ENCODE results near the gene UXS1.
"Not testable (repeated sequence)": the region's sequence is repeated elsewhere in the genome, so short reads cannot be mapped to it uniquely, and the experiment has no call there.

Gene UXS1

DNA sequence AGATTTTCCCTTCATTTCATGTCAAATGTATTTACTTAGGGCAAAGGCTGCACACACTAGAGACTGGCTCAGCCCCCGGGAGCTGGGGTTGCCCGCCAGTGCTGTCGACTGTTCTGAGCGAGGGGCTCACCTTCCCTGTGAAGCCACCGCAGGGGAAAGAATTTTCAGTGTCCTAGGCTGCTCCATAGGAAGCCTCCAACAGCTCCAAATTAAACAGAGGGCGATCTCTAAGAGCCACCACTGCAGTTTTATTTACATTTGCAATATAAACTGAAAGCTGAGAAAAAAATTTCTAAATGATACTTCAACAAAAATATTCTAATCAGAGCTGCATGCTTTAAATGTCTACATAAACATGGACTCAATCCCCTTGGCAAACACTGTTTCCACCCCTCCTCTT is 54.0 kb downstream of the UXS1 start:
- ChIA-PET CTCF (interaction anchor here (0.8 kb wide), 1 partner anchor 404 kb away, joined by 3 read pairs; no protein-coding TSS in a partner anchor), POLR2A (no interaction called here)
- TF ChIP-seq SUZ12 (IDR thresholded peaks at IDR 0.05): no peak
- DNase-seq (ENCODE audit: extremely low spot score): no peak

DNA sequence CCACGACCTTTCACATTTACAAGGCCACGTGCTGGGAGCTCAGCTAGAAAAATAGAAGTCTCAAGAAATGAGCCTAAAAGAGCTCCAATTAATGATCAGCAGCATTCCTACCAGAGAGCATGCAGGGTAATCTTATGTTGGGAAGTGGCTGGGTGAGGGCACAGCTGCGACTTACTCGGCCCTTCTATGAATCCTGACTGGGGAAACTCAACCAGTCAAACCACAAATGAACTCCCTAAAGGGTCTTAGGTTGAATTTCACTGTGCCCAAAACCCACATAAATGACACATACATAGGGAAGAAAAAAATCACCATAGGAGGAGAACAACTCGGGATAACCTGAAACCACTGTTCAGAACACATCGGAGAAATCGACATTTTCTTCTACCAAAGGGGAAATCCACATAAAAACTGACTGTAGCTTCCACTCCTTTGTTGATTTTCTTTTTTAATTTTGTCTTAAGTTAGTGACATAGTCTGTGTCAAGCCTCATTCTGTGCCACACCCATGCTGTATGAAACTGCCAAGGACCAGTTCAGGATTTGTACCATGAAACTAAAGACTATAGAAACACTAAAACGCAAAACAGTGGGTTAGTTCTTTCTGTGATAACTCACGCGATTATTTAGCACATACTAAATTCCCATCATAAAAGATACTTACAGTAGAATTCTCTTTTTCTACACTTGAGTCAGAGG is 54.7 kb downstream of the UXS1 start:
- no peak for DNase-seq (ENCODE audit: extremely low spot score)
- ChIA-PET POLR2A (no interaction called here), CTCF (no interaction called here)
- TF ChIP-seq FOXA1 (IDR thresholded peaks at IDR 0.05) (no peak), FOXK2 (IDR thresholded peaks at IDR 0.05) (no peak), CTBP1 (IDR thresholded peaks at IDR 0.05; ENCODE audit: borderline replicate concordance) (no peak), NFRKB (IDR thresholded peaks at IDR 0.05) (no peak), ZNF384 (IDR thresholded peaks at IDR 0.05) (no peak)

DNA sequence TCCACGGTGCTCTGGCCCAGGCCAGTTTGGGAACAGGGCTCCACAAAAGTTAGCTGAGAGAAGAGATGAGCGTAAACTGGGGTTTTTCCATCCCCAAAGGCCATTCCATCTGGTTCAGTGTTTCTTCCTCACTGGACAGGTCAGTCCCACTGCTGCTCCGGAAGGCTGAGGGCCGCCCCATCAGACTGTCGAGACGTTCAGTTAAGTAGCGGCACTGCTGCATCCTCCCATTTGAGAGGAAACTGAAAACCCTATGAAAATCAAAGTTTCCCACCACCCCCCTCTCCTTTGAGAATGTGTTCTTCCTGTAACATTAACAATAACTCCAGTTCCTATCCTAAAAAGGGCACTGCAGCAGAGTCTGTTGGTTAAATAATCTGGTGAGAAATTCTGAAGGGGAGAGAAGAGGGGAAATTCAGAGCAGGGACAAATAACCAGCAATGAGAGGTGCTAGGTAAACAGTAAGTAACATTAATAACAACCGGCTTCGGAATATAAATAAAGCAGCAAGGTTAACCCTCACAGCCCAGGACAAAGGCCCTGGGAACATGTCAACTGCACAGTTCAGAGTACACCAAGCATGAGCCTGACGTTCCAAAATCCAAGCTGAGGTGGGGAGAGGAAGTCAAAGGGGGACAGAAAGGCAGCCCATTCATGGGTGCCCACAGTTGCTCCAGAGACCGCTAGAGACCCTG is 55.4 kb downstream of the UXS1 start:
- POLR2A ChIA-PET: no interaction called here
- no peak for DNase-seq (ENCODE audit: extremely low spot score)
- TF ChIP-seq ELF4 (IDR thresholded peaks at IDR 0.05): no peak
- no peak for TF ChIP-seq HDGF (IDR thresholded peaks at IDR 0.05; ENCODE audit: borderline replicate concordance)
- no peak for TF ChIP-seq BHLHE40 (IDR thresholded peaks at IDR 0.05; ENCODE audit: borderline replicate concordance)
- no peak for TF ChIP-seq CTBP1 (IDR thresholded peaks at IDR 0.05; ENCODE audit: borderline replicate concordance)
- no peak for TF ChIP-seq L3MBTL2 (conservative IDR thresholded peaks at IDR 0.05)
- TF ChIP-seq SP1 (IDR thresholded peaks at IDR 0.05): no peak
- TF ChIP-seq ARNT (IDR thresholded peaks at IDR 0.05): no peak
- TF ChIP-seq TARDBP (IDR thresholded peaks at IDR 0.05): no peak
- no peak for TF ChIP-seq FOXM1 (IDR thresholded peaks at IDR 0.05; ENCODE audit: borderline replicate concordance)
- TF ChIP-seq FOXA1 (IDR thresholded peaks at IDR 0.05): no peak
- TF ChIP-seq SUZ12 (IDR thresholded peaks at IDR 0.05): no peak
- no peak for TF ChIP-seq ZNF384 (IDR thresholded peaks at IDR 0.05)
- TF ChIP-seq NFRKB (IDR thresholded peaks at IDR 0.05): no peak
- no peak for TF ChIP-seq LEF1 (IDR thresholded peaks at IDR 0.05; ENCODE audit: borderline replicate concordance)
- TF ChIP-seq FOXK2 (IDR thresholded peaks at IDR 0.05): no peak
- TF ChIP-seq, protein P1, sequence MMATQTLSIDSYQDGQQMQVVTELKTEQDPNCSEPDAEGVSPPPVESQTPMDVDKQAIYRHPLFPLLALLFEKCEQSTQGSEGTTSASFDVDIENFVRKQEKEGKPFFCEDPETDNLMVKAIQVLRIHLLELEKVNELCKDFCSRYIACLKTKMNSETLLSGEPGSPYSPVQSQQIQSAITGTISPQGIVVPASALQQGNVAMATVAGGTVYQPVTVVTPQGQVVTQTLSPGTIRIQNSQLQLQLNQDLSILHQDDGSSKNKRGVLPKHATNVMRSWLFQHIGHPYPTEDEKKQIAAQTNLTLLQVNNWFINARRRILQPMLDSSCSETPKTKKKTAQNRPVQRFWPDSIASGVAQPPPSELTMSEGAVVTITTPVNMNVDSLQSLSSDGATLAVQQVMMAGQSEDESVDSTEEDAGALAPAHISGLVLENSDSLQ (IDR thresholded peaks at IDR 0.05): no peak
- CTCF ChIA-PET: no interaction called here

DNA sequence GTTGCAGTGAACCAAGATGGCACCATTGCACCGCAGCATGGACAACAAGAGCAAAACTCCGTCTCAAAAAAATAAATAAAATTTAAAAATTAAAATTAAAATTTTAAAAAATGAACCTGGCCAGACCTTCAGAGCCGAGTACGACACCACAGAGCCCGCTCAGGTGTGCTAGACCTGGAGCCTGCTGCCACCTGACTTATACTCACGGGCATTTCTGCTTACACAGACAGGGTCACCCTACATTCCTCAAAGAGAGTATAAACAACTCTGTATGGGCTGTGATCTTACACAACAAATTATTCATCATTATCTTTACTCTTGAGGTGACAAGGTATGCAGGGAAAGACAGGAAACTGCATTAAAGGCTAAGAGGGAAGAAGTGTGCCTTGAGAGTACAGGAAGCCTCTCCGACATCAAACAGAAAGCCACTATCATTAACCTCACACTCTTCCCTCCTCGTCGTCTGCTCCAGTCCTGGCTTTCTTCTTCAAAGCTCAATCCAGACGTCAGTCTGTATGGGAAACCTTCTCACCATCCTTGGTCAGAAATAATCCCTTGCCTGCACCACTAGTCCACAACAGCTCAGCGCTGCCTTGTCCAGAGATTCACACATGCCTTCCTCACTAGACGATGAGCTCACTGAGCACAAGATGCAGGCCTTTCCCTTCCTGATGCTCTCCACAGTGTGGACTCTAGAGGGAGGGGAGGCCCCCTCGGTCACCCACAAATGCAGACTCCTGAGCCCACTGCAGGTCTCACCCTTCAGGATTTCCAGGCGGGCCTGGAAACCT is 56.2 kb downstream of the UXS1 start:
- POLR2A ChIA-PET: no interaction called here
- CTCF ChIA-PET: no interaction called here
- TF ChIP-seq FOXK2 (IDR thresholded peaks at IDR 0.05) (no peak), LEF1 (IDR thresholded peaks at IDR 0.05; ENCODE audit: borderline replicate concordance) (no peak), NFRKB (IDR thresholded peaks at IDR 0.05) (no peak), HDGF (IDR thresholded peaks at IDR 0.05; ENCODE audit: borderline replicate concordance) (no peak)
- no peak for DNase-seq (ENCODE audit: extremely low spot score)

DNA sequence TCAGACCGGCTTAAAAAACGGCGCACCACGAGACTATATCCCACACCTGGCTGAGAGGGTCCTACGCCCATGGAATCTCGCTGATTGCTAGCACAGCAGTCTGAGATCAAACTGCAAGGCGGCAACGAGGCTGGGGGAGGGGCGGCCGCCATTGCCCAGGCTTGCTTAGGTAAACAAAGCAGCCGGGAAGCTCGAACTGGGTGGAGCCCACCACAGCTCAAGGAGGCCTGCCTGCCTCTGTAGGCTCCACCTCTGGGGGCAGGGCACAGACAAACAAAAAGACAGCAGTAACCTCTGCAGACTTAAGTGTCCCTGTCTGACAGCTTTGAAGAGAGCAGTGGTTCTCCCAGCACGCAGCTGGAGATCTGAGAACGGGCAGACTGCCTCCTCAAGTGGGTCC is 62.9 kb downstream of the UXS1 start:
- CTCF ChIA-PET; DNase-seq (ENCODE audit: extremely low spot score): not testable (repeated sequence)
- POLR2A ChIA-PET: interaction anchor here (1.1 kb wide), 1 partner anchor 52 kb away, joined by 4 read pairs; no protein-coding TSS in a partner anchor

DNA sequence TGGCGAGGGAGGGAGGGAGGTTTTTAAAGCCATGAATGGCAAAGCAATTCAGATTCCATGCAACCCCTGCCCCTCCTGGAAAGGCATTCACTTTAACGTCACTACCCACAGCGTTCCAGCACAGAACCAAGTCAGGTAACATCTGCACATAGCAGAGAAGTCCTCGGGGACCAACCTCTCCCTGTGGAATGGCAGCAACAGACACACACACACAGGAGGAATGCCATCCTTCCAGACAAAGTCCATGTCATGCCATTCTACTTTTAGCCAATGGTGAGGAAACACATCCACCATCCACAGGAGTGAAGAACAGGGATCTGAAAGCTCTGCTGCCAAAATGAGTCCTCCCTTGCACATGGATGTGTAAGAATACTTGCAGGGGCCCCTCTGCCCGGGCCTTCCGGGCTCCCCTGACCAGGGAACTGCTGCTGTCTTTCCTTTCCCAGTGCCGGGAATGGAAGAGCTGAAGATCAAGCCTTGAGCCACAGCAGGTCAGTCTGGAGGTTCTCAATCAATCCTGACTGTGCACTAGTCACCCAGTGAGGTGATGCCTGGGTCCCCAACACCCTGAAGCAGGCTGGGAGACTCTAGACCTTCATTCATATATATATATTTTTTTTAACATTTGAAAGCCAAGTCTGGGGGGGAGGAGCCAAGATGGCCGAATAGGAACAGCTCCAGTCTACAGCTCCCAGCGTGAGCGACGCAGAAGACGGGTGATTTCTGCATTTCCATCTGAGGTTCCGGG is 63.7 kb downstream of the UXS1 start:
- TF ChIP-seq FOXA1 (IDR thresholded peaks at IDR 0.05) (no peak), CTBP1 (IDR thresholded peaks at IDR 0.05; ENCODE audit: borderline replicate concordance) (no peak), HDGF (IDR thresholded peaks at IDR 0.05; ENCODE audit: borderline replicate concordance) (no peak), TARDBP (IDR thresholded peaks at IDR 0.05) (no peak), LEF1 (IDR thresholded peaks at IDR 0.05; ENCODE audit: borderline replicate concordance) (no peak), SUZ12 (IDR thresholded peaks at IDR 0.05) (no peak), FOXK2 (IDR thresholded peaks at IDR 0.05) (no peak), ZNF384 (IDR thresholded peaks at IDR 0.05) (no peak), ARNT (IDR thresholded peaks at IDR 0.05) (no peak), ELF4 (IDR thresholded peaks at IDR 0.05) (no peak), FOXM1 (IDR thresholded peaks at IDR 0.05; ENCODE audit: borderline replicate concordance) (no peak), L3MBTL2 (conservative IDR thresholded peaks at IDR 0.05) (no peak), BHLHE40 (IDR thresholded peaks at IDR 0.05; ENCODE audit: borderline replicate concordance) (no peak), NFRKB (IDR thresholded peaks at IDR 0.05) (no peak), SP1 (IDR thresholded peaks at IDR 0.05) (no peak)
- ChIA-PET POLR2A (interaction anchor here (1.1 kb wide), 1 partner anchor 53 kb away, joined by 4 read pairs; no protein-coding TSS in a partner anchor), CTCF (no interaction called here)
- peak; percentile 18 for DNase-seq (ENCODE audit: extremely low spot score)

DNA sequence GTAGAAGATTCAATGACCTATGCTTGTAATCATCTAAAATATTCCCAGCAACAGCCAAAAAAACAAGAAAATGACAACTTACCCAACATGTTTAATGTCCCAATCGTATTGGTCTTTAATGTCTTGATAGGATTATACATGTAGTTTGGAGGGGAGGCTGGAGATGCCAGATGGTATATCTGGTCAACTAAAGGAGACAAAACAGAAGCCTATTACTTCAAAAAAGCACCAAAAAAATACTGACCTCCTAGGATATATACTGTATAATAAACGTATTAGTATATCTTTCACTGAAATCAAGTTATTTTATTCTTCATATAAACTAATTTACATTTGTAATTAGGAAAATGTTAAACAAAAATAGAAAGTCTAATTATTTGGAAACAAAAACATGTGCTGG is 64.5 kb downstream of the UXS1 start:
- no peak for TF ChIP-seq L3MBTL2 (conservative IDR thresholded peaks at IDR 0.05)
- TF ChIP-seq FOXK2 (IDR thresholded peaks at IDR 0.05): no peak
- TF ChIP-seq ARNT (IDR thresholded peaks at IDR 0.05): no peak
- no peak for DNase-seq (ENCODE audit: extremely low spot score)
- POLR2A ChIA-PET: no interaction called here
- CTCF ChIA-PET: no interaction called here

Data from HEK293T (cell line).